HG03097 (cell line): ENCODE measurements around the gene ARHGEF10L.
"Not testable (repeated sequence)": the region's sequence is repeated elsewhere in the genome, so short reads cannot be mapped to it uniquely, and the experiment has no call there.

Source experiments
- ATAC-seq: cut with Tn5 transposase; IDR thresholded peaks from one replicate; pipeline ENCODE4 v1.9.1; 2021; ENCODE audit not compliant: unreplicated experiment, low FRiP score

ARHGEF10L gene

GRCh38 chr1:17606826-17607440, 67.4 kb downstream of the ARHGEF10L start:
- no peak for ATAC-seq

DNA sequence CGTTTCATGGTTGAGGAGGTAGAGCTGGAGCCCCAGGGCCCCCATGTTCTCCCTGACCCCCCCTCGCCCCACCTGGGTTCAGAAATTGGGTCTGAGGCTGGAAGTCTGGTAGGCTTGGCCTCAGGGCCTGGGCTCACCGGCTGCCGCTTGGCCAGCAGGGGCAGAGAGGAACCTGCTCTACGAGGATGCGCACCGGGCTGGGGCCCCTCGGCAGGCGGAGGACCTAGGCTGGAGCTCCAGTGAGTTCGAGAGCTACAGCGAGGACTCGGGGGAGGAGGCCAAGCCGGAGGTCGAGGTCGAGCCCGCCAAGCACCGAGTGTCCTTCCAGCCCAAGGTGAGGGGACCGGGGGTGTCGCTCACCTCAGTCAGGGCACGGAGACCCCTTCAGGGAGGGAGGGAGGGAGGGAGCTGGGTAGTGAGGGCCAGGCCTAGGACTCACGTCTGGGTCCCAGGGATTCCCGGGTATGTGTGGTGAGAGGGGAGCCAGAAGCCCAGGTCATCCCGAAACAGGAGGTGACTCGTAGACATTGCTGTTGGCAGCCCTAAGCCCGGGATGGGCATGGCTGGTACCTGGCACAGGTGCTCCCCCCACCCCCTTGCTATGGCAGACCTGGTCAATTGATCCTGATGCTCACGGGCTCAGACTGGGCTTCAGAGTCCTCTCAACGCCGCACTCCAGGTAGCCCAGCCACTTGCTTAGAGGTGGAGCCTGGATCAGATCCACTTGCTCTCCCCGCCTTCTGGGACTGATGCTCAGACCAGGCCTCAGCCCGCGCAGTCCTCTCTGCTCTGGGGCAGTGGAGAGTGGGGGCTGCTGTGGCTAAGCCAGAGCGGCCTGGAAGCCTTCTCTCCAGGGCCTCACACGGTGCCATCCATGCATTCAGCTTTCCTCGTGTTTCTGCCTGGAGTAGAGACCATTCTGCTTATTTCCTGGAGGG, 68.4 kb downstream of the ARHGEF10L start:
- no peak for ATAC-seq

DNA sequence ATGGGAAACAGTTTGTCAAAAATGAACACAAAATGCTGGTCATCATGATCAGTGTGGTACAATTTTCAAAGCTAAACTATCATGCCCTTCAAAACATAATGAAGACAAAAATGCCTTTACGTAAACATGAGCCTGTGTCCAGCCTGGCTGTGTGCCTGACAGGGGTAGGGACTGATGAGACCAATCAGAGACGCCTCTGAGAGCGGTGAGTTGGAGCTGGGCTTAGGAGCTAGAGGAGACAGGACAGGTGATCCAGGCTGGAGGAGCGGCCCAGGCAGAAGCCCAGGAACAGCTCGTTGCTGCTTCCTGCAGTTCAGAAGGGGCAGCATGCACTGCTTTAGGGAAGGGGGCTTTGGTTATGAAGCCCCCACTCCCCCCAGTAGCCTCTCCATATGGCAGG, 70.0 kb downstream of the ARHGEF10L start:
- ATAC-seq: no peak

- no peak for ATAC-seq
Measured at GRCh38 chr1:17610085-17610484, 70.6 kb downstream of the ARHGEF10L start.

- ATAC-seq: no peak
Measured at GRCh38 chr1:17610713-17611112, 71.2 kb downstream of the ARHGEF10L start.

GRCh38 chr1:17611991-17612390, 72.5 kb downstream of the ARHGEF10L start:
- ATAC-seq: no peak

DNA sequence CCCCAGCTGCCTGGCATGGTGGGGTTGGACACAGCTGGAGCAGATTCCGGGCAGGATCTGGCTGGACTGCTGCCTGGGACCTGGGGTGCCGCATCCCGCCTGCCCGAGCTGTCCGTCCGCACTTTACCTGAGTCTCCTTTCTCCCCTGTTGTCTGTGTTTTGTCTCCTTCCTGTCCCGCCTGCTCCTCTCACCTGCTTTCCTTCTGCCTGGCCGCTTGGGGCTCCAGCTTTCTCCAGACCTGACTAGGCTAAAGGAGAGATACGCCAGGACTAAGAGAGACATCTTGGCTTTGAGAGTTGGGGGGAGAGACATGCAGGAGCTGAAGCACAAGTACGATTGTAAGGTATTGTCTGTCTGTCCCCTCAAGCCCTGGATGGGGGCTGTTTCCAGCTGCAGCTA, 73.3 kb downstream of the ARHGEF10L start:
- no peak for ATAC-seq

DNA sequence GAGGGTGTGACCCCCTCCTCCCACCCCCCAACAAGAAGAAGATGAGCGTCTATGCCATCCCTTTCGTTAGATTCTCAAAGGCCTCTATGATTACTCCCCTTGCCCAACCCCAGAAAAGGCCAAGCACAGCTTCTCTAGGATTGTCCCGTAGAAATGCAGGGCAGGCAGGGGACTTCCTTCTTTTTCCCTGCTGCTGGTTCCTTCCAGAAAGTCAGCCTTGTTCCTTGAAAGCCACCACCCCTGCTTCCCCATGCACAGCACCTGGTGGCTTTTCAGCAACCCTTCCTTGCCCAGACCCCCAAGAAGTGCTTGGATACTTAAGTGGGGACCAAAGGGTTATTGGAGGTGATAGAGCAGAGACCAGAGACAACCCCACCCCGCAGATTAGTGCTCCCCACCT, 75.1 kb downstream of the ARHGEF10L start:
- ATAC-seq: no peak

- no peak for ATAC-seq
Measured at GRCh38 chr1:17615157-17615556, 75.7 kb downstream of the ARHGEF10L start.

DNA sequence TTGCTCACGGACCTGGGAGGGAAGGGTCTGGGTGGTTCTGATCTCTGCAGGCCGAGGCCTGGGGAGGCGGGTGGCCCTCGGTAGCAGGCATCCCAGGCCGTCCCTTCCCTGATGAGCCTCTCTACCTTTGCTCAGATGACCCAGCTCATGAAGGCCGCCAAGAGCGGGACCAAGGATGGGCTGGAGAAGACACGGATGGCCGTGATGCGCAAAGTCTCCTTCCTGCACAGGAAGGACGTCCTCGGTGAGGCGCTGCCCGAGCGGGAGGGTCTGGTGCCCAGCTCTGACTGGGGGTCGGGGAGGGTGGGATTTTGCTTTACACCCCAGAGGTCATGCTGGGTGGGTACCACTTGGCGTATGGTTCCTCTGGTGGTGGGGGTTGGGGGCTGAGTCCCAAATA, 76.5 kb downstream of the ARHGEF10L start:
- ATAC-seq: no peak

DNA sequence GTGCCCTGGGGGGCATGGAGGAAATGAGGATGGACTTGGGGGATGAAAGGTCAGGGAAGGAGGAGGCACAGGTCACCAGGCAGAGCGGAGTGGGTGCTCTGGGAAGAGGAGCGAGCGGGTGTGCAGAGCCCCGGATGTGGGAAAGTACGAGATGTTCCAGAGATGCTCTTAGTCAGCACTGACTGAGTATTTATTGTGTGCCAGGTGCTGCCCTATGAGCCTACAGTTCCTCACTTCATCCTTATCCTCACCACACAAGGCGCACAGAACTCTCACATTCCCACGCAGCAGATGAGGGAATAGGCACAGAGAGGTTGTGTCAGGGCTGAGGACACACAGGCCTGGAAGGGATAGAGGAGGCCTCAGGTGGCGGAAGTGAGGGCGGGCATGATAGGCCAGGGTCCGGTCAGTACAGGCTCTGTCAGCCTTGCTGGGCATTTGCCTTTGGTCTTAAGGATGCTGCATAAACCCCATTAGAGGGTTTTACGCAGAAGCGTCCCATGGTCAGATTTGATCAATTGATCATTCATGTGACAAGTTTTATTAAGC, 77.3 kb downstream of the ARHGEF10L start:
- no peak for ATAC-seq

- no peak for ATAC-seq
Measured at GRCh38 chr1:17617787-17618557, 78.5 kb downstream of the ARHGEF10L start.

GRCh38 chr1:17618558-17619247, 79.2 kb downstream of the ARHGEF10L start:
- no peak for ATAC-seq

DNA sequence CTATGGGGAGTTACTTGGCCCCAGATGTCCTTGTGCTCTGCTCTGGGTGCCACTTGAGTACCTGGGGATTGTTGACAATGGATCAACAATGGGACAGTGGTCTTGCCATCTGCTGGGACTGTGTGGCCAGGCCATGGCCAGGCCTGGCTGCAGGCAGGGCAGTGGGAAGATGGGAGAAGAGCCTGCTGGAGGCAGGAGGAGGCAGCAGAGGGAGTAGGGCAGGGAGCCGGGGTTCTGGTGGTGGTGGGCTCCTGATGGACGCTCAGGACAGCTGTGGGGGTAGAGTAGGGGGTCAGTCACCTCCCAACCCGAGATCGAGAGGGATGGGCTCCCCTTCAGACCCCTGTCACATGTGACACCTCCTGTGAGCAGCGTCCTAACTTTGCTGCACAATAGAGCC, 81.0 kb downstream of the ARHGEF10L start:
- no peak for ATAC-seq

- ATAC-seq: no peak
Measured at GRCh38 chr1:17621691-17622090, 82.2 kb downstream of the ARHGEF10L start.

- ATAC-seq: no peak
Measured at GRCh38 chr1:17622823-17623222, 83.3 kb downstream of the ARHGEF10L start.

DNA sequence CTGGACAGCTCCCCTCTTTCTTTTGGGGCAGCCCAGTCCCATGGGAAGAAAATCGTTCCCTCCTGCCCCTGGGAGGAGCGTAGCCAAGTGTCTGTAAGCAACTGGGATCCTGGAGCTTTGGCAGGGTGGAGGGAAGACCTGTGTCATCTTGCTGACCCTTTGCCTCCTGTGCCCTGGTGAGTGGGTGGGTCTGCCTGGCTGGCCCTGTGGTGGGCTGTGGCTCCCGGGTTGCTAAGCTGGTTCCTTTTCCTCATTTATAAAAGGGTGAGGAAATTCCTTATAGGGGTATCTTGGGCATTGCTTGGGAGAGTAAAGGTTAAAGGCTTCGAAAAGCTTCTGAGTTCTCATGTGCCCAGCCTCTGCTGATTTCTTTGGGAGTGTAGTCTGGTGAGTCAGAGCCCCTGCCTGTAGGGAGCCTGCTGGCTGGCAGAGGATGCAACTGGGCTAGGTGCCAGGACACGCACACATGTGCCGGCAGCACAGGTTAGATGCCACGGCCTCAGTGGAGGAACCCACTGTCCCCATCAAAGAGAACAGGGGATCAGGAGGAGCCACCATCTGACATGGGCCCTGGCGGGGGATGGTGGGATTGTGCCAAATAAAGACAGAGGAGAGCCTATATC, 85.2 kb downstream of the ARHGEF10L start:
- no peak for ATAC-seq

DNA sequence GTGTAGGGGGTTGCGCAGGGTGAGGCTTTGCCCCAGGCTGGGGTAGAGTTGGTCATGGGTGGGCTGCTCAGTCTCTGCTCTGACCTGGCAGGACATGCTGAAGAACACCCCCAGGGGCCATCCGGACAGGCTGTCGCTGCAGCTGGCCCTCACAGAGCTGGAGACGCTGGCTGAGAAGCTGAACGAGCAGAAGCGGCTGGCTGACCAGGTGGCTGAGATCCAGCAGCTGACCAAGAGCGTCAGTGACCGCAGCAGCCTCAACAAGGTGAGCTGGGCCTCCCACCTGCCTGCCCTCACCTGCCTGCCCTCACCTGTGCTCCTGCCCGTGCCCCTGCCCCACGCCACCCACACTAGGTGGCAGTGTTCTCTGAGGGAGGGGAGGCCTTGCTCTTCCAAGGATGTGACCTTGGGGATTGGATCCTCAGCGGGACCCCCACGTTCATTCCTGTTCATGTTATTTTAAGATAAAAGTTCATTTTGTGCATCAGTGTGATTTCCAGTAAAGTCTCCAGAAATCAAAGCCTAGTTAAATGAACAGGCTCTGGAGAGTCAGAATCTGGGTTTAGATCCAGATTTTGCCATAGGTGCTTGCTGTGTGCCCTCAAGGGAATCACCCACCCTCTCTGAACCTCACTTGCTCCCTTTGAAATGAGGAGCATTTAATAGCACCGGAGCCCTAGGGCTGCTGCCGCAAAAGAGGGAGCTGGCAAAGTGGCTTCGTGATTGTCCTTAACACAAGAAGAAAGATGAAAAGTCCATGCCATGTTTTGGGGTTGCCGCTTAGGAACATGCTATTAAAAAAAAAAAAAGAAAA, 87.9 kb downstream of the ARHGEF10L start:
- ATAC-seq: no peak

GRCh38 chr1:17629046-17629445, 89.5 kb downstream of the ARHGEF10L start:
- ATAC-seq: not testable (repeated sequence)
